Stimulated activated CD4-positive, alpha-beta T cell treated with anti-CD3 and anti-CD28 coated beads, Interleukin-1b, Interleukin-23, amount 100 ng/mL, for 48 hours (primary cell): Measurements from ENCODE around the gene PRORP.
"Not testable (repeated sequence)": the region's sequence is repeated elsewhere in the genome, so short reads cannot be mapped to it uniquely, and the experiment has no call there.

Experiments
- DNase-seq: peaks from one replicate; pipeline ENCODE4 v3.0.0-alpha.2; 2020

The PRORP gene

GRCh38 chr14:35121887-35122695, at the start of gene PRORP, which contains the start of gene PPP2R3C:
Gene PRORP, plus strand, starts transcription at chr14:35122552. Its CDS starts 694 bp downstream, at chr14:35123246.
Gene PPP2R3C, minus strand, starts transcription at chr14:35121990. Its CDS starts 31 bp downstream, at chr14:35121959.
- DNase-seq = peak; percentile 88

GRCh38 chr14:35073486-35073885, 48.9 kb upstream of the PRORP start:
- DNase-seq = no peak

- no peak for DNase-seq
Measured at GRCh38 chr14:35078082-35078481, 44.3 kb upstream of the PRORP start.

GRCh38 chr14:35079742-35080141, 42.6 kb upstream of the PRORP start:
- DNase-seq = no peak

GRCh38 chr14:35083530-35084150, 38.7 kb upstream of the PRORP start:
- no peak for DNase-seq

- no peak for DNase-seq
Measured at GRCh38 chr14:35085441-35085840, 36.9 kb upstream of the PRORP start.

GRCh38 chr14:35088514-35088913, 33.8 kb upstream of the PRORP start:
- DNase-seq = no peak

- not testable (repeated sequence) for DNase-seq
Measured at GRCh38 chr14:35094645-35095044, 27.7 kb upstream of the PRORP start.

GRCh38 chr14:35107866-35108265, 14.5 kb upstream of the PRORP start:
- no peak for DNase-seq

- DNase-seq = no peak
Measured at GRCh38 chr14:35112641-35113040, 9.7 kb upstream of the PRORP start.

- no peak for DNase-seq
Measured at GRCh38 chr14:35113308-35113950, 8.9 kb upstream of the PRORP start.

- no peak for DNase-seq
Measured at GRCh38 chr14:35114036-35114435, 8.3 kb upstream of the PRORP start.

- no peak for DNase-seq
Measured at GRCh38 chr14:35116242-35116641, 6.1 kb upstream of the PRORP start.

- no peak for DNase-seq
Measured at GRCh38 chr14:35117112-35117511, 5.2 kb upstream of the PRORP start.

- no peak for DNase-seq
Measured at GRCh38 chr14:35121026-35121886, 1.1 kb upstream of the PRORP start.

GRCh38 chr14:35122696-35123387, 490 bp downstream of the PRORP start:
- no peak for DNase-seq

- no peak for DNase-seq
Measured at GRCh38 chr14:35123388-35123703, 994 bp downstream of the PRORP start.

GRCh38 chr14:35124127-35124526, 1.8 kb downstream of the PRORP start:
- no peak for DNase-seq

- DNase-seq = no peak
Measured at GRCh38 chr14:35133542-35134328, 11.4 kb downstream of the PRORP start.

GRCh38 chr14:35134329-35135123, 12.2 kb downstream of the PRORP start:
- DNase-seq = no peak

GRCh38 chr14:35138585-35138984, 16.2 kb downstream of the PRORP start:
- no peak for DNase-seq
